Chondrocyte (in vitro differentiated cells): ENCODE results near the gene HMCN2. TPM values are rescaled to one million over a fixed set of nuclear protein-coding genes. Genes with fewer than 3 reads are reported as not detected.

Experiments used
- DNase-seq: peaks from one replicate; pipeline ENCODE4 v3.0.0; 2021; ENCODE audit warnings: mixed read lengths, low spot score
- H3K27ac Mint-ChIP-seq: one replicate; pipeline ENCODE4 v1.8.0; 2021; ENCODE audit warnings: mild to moderate bottlenecking, moderate library complexity, mixed read lengths; ENCODE audit not compliant: unreplicated experiment
- H3K27me3 Mint-ChIP-seq: 2 replicates; pipeline ENCODE4 v1.8.0; 2021; ENCODE audit warnings: low read depth, mixed read lengths
- H3K36me3 Mint-ChIP-seq: 2 replicates; pipeline ENCODE4 v1.8.0; 2021; ENCODE audit warnings: low read depth, mixed read lengths
- H3K4me1 Mint-ChIP-seq: 2 replicates; pipeline ENCODE4 v1.8.0; 2021; ENCODE audit warnings: low read depth, mild to moderate bottlenecking, mixed read lengths
- H3K4me3 Mint-ChIP-seq: one replicate; pipeline ENCODE4 v1.8.0; 2021; ENCODE audit warnings: mild to moderate bottlenecking, moderate library complexity, mixed read lengths; ENCODE audit not compliant: unreplicated experiment
- H3K9me3 Mint-ChIP-seq: 2 replicates; pipeline ENCODE4 v1.8.0; 2021; ENCODE audit warnings: low read depth, mixed read lengths
- CTCF ChIP-seq: fragments of 200-600 bp; sonication (generic); IDR thresholded peaks from 2 replicates; pipeline ENCODE4 v1.5.0; 2021; ENCODE audit warnings: antibody characterized with exemption, mild to moderate bottlenecking, moderate library complexity
- long read RNA-seq: library from polyadenylated mRNA; stranded (forward); transcript quantifications from one replicate; pipeline ENCODE4 v2.0.0, GENCODE V29; 2021
- total RNA-seq: library from RNA; stranded (reverse); gene quantifications from 3 replicates; pipeline ENCODE4 v1.2.1, GENCODE V29; 2021

Gene HMCN2
- 0.05 to 0.36 TPM (median 0.10 TPM) in 3 replicates for total RNA-seq
- long read RNA-seq: 0 reads

GRCh38 chr9:130265431-130266235 lies at the start of gene HMCN2:
Gene HMCN2, plus strand, starts transcription at chr9:130265760. Its CDS starts 119 bp downstream, at chr9:130265879.
- H3K27ac Mint-ChIP-seq: no peak within 1 kb of the TSS
- H3K4me3 Mint-ChIP-seq: peak within 1 kb of the TSS; percentile 40
- H3K9me3 Mint-ChIP-seq: no peaks in the 10 kb centered on the region
- no peaks in the 10 kb centered on the region for H3K36me3 Mint-ChIP-seq
- no peak for TF ChIP-seq CTCF
- H3K4me1 Mint-ChIP-seq: peaks cover 4% of the 10 kb centered on the region
- DNase-seq: peak; percentile 71
- H3K27me3 Mint-ChIP-seq: peaks cover 77% of the 10 kb centered on the region

- no peaks in the 10 kb centered on the region for H3K27me3 Mint-ChIP-seq
- no peak overlapping the region for H3K27ac Mint-ChIP-seq
- TF ChIP-seq CTCF: no peak
- no peaks in the 10 kb centered on the region for H3K9me3 Mint-ChIP-seq
- H3K36me3 Mint-ChIP-seq: peaks cover 4% of the 10 kb centered on the region
- H3K4me1 Mint-ChIP-seq: peaks cover 29% of the 10 kb centered on the region
- no peak for DNase-seq
- H3K4me3 Mint-ChIP-seq: no peak overlapping the region
These were observed 47.7 kb upstream of the HMCN2 start for GRCh38 chr9:130217838-130218237.

GRCh38 chr9:130219661-130220096 lies 45.9 kb upstream of the HMCN2 start:
- Mint-ChIP-seq H3K4me1 (peaks cover 19% of the 10 kb centered on the region), H3K36me3 (peaks cover 4% of the 10 kb centered on the region), H3K27ac (no peak overlapping the region), H3K27me3 (no peaks in the 10 kb centered on the region), H3K4me3 (no peak overlapping the region), H3K9me3 (no peaks in the 10 kb centered on the region)
- no peak for DNase-seq
- no peak for TF ChIP-seq CTCF

- Mint-ChIP-seq H3K4me3 (no peak overlapping the region), H3K9me3 (no peaks in the 10 kb centered on the region), H3K27me3 (no peaks in the 10 kb centered on the region), H3K27ac (peak overlapping the region; percentile 0), H3K36me3 (peaks cover 4% of the 10 kb centered on the region), H3K4me1 (peaks cover 13% of the 10 kb centered on the region)
- TF ChIP-seq CTCF: peak; percentile 59
- DNase-seq: no peak
These were observed 45.2 kb upstream of the HMCN2 start for GRCh38 chr9:130220352-130220751.

- TF ChIP-seq CTCF: no peak
- H3K9me3 Mint-ChIP-seq: peaks cover 9% of the 10 kb centered on the region
These were observed 42.7 kb upstream of the HMCN2 start for GRCh38 chr9:130222833-130223232.

More at GRCh38 chr9:130222833-130223232, 42.7 kb upstream of the HMCN2 start:
- no peak for DNase-seq
- Mint-ChIP-seq H3K4me3 (no peak overlapping the region), H3K27ac (no peak overlapping the region), H3K27me3 (no peaks in the 10 kb centered on the region), H3K4me1 (peaks cover 5% of the 10 kb centered on the region), H3K36me3 (peaks cover 14% of the 10 kb centered on the region)
